Cardiac muscle cell (in vitro differentiated cells and primary cell): ENCODE measurements around the gene BICD2. TPM values are rescaled to one million over a fixed set of nuclear protein-coding genes. Genes with fewer than 3 reads are reported as not detected.

Experiments
- DNase-seq, 2 donors: peaks; one replicate each; pipeline versions ENCODE4 v3.0.0 to v3.0.0-alpha.2; 2010 to 2017; ENCODE audit warnings: low read depth in 1 of 2, low spot score in 1 of 2
- H3K27ac ChIP-seq: fragments of 200-600 bp; sonication (generic); 2 replicates; pipeline ENCODE4 v1.5.1; 2016
- H3K27me3 ChIP-seq: fragments of 200-600 bp; sonication (generic); 2 replicates; pipeline ENCODE4 v1.6.0; 2016; ENCODE audit warnings: control low read depth
- H3K36me3 ChIP-seq: fragments of 200-600 bp; sonication (generic); 2 replicates; pipeline ENCODE4 v1.5.1; 2016; ENCODE audit warnings: control low read depth
- H3K4me1 ChIP-seq: fragments of 200-600 bp; sonication (generic); 2 replicates; pipeline ENCODE4 v1.8.1; 2017; ENCODE audit warnings: low read depth, mild to moderate bottlenecking, mixed run types
- H3K4me3 ChIP-seq: fragments of 200-600 bp; sonication (generic); 2 replicates; pipeline ENCODE4 v1.5.1; 2016; ENCODE audit warnings: mild to moderate bottlenecking
- H3K9me3 ChIP-seq: fragments of 200-600 bp; sonication (generic); 2 replicates; pipeline ENCODE4 v1.5.1; 2017; ENCODE audit warnings: low read depth, mild to moderate bottlenecking, control low read depth
- polyA plus RNA-seq: library from polyadenylated mRNA; unstranded; fragments of >200 nt; fragmentation: Nextera tagmentation; extraction: Ambion mirVana; gene quantifications from 2 replicates; pipeline ENCODE4 v1.2.1, GENCODE V29; 2016
- total RNA-seq: library from RNA; depleted of rRNA; stranded (reverse); fragments of >200 nt; gene quantifications from 2 replicates; pipeline ENCODE4 v1.2.3, GENCODE V29; 2016
- TF ChIP-seq, protein P1 (sequence below): IDR thresholded peaks from 2 replicates; pipeline ENCODE4 v1.5.1; 2012; ENCODE audit warnings: low read depth, mild to moderate bottlenecking, low read length

The BICD2 gene
- total and polyA plus RNA-seq, 2 experiments from 2014 or later, result 19.0 to 36.5 TPM

DNA sequence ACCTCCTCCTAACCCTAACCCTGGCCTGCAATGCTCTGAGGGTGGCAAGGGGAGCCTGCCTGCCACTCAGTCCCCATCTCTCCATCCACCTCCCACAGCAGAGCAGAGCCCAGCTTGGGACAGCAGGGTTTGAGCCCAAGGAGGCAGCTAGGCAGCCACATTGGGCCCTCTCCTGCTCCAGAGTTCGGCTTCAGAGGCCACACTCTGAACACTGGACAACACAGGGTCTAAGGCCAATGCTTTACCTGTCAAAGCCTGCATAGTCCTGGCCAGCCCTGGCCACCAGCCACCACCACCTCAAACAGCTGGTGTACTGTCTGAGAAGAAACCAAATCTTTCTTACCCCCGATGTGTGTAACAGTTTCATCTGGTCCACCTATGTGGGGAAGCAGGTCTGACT, 5.2 kb downstream of the BICD2 start:
- H3K4me3 ChIP-seq, result no peak overlapping the region
- H3K27ac ChIP-seq, result no peak overlapping the region
- no peak for DNase-seq
- peaks cover 7% of the 10 kb centered on the region for H3K4me1 ChIP-seq
- TF ChIP-seq, protein P1, sequence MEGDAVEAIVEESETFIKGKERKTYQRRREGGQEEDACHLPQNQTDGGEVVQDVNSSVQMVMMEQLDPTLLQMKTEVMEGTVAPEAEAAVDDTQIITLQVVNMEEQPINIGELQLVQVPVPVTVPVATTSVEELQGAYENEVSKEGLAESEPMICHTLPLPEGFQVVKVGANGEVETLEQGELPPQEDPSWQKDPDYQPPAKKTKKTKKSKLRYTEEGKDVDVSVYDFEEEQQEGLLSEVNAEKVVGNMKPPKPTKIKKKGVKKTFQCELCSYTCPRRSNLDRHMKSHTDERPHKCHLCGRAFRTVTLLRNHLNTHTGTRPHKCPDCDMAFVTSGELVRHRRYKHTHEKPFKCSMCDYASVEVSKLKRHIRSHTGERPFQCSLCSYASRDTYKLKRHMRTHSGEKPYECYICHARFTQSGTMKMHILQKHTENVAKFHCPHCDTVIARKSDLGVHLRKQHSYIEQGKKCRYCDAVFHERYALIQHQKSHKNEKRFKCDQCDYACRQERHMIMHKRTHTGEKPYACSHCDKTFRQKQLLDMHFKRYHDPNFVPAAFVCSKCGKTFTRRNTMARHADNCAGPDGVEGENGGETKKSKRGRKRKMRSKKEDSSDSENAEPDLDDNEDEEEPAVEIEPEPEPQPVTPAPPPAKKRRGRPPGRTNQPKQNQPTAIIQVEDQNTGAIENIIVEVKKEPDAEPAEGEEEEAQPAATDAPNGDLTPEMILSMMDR, result no peak
- no peaks in the 10 kb centered on the region for H3K9me3 ChIP-seq
- no peaks in the 10 kb centered on the region for H3K27me3 ChIP-seq
- no peaks in the 10 kb centered on the region for H3K36me3 ChIP-seq

DNA sequence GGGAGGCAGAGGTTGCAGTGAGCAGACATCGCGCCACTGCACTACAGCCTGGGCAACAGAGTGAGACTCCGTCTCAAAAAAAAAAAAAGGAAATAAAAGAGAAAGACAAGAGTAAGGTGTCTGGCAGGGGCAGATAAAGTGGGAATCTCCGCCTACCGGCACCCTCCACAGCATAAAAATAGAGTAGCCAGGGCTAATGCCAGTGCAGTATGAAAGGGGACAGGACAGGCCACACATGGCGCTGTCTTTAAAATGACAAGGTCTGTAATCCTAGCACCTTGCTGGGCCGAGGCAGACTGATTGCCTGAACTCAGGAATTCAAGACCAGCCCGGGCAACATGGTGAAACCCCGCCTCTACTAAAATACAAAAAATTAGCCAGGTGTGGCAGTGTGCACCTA, 7.8 kb downstream of the BICD2 start:
- DNase-seq, result no peak
- no peaks in the 10 kb centered on the region for H3K9me3 ChIP-seq
- H3K4me3 ChIP-seq, result no peak overlapping the region
- no peaks in the 10 kb centered on the region for H3K36me3 ChIP-seq
- no peaks in the 10 kb centered on the region for H3K27me3 ChIP-seq
- no peak overlapping the region for H3K27ac ChIP-seq
- TF ChIP-seq, protein P1, result no peak
- H3K4me1 ChIP-seq, result peaks cover 8% of the 10 kb centered on the region

DNA sequence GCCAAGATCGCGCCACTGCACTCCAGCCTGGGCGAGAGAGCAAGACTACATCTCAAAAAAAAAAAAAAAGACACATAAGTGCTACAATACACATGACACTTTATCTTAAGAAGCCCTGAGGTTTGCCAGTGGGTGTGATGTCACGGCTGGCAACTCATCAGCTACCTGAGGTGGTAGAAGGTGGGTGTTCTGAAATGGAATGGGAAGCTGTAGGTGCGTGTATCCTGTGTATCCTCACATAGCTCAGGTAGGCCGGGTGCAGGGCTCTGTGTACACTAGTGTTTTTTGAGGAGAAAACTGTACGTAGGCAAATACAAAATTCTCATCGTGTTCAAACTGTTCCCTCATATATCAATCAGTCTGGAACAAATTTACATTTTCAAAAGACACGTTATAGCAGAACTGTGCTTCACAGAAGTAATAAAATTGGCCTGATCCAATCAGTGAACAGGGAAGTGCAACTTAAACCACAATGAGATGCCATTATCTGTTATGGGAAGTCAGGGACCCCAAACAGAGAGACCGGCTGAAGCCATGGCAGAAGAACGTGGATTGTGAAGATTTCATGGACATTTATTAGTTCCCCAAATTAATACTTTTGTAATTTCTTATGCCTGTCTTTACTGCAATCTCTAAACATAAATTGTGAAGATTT, 10.4 kb downstream of the BICD2 start:
- Histone ChIP-seq H3K4me3 (no peak overlapping the region), H3K9me3 (no peaks in the 10 kb centered on the region)
- TF ChIP-seq, protein P1, result no peak

DNA sequence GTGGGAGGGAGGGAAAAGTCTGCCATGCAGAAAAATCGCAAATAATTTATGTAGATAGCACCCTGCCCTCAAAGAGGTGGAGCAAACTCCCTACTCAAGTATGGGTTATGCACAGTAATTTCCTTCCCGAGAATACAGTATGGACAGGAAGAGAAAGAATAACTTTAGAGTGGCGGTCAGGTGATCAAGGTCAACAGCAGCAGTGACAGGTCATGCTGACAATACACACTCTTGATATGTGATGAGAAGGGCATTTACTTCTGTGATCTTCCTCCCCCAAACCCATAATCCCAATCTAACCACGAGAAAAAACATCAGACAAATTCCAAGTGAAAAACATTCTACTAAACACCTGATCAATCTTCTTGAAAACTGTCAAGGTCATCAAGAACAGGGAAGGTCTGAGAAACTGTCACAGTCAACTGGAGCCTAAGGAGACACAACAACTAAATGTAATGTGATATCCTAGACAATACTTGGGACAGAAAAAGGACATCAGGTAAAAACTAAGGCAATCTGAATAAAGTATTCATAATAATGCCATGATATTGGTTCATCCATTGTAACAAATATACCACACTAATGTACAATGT, 11.7 kb downstream of the BICD2 start:
- TF ChIP-seq, protein P1, result no peak
- no peaks in the 10 kb centered on the region for H3K9me3 ChIP-seq
- H3K4me3 ChIP-seq, result no peak overlapping the region
- H3K27ac ChIP-seq, result peak overlapping the region; percentile 60
- peaks cover 8% of the 10 kb centered on the region for H3K4me1 ChIP-seq
- no peaks in the 10 kb centered on the region for H3K27me3 ChIP-seq
- no peak for DNase-seq
- H3K36me3 ChIP-seq, result no peaks in the 10 kb centered on the region

More for the DNA sequence above, 10.4 kb downstream of the BICD2 start:
- no peak for DNase-seq
- Histone ChIP-seq H3K27ac (no peak overlapping the region), H3K36me3 (no peaks in the 10 kb centered on the region), H3K4me1 (peaks cover 8% of the 10 kb centered on the region), H3K27me3 (no peaks in the 10 kb centered on the region)

DNA sequence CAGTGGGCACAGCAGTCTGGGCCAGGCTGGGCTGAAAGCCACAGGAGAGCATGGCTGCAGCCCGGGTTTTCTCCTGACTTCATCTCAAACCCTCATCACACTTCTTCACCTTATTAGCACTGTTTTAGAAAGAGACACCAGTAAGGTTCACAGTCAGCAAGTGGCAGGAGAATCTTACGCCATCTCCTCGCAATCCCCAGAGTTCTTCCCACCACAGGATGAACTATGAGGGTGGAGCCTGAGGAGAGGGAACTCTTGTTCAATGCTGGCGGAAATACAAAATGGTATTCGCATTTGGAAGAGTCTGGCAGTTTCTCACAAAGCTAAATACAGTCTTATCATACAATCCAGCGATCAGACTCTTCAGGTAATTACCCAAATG, 14.7 kb downstream of the BICD2 start:
- peak in 1 of 2 donors; percentile 43 for DNase-seq
- Histone ChIP-seq H3K9me3 (no peaks in the 10 kb centered on the region), H3K27me3 (no peaks in the 10 kb centered on the region), H3K27ac (no peak overlapping the region), H3K36me3 (no peaks in the 10 kb centered on the region), H3K4me3 (no peak overlapping the region), H3K4me1 (peaks cover 16% of the 10 kb centered on the region)
- TF ChIP-seq, protein P1, result no peak
